Gastroesophageal sphincter (tissue), 4 donors: ENCODE measurements around the gene RPUSD2. TPM values are rescaled to one million over a fixed set of nuclear protein-coding genes. Genes with fewer than 3 reads are reported as not detected.

Source experiments
- ATAC-seq: fragments of 150-250 bp; one replicate; pipeline ENCODE4 v1.9.1; 2016; ENCODE audit warnings: mild to moderate bottlenecking, moderate library complexity
- H3K27ac ChIP-seq, 4 donors: fragments of 200-600 bp; sonication (generic) in 3 of 4; 1 replicate in 3 of 4; 2 replicates in 1 of 4; pipeline ENCODE4 v1.5.1; 2016 to 2019
- H3K27me3 ChIP-seq: fragments of 200-600 bp; sonication (generic); one replicate; pipeline ENCODE4 v1.5.1; 2019
- H3K36me3 ChIP-seq, 2 donors: fragments of 200-600 bp; sonication (generic); one replicate each; pipeline ENCODE4 v1.5.1; 2019; ENCODE audit warnings: control low read depth in 1 of 2
- H3K4me1 ChIP-seq, 3 donors: fragments of 200-600 bp; sonication (generic); 1 replicate in 2 of 3; 2 replicates in 1 of 3; pipeline ENCODE4 v1.5.1; 2016 to 2019; ENCODE audit warnings: control low read depth in 2 of 3
- H3K4me3 ChIP-seq, 2 donors: fragments of 200-600 bp; sonication (generic); one replicate each; pipeline ENCODE4 v1.5.1; 2019; ENCODE audit warnings: mild to moderate bottlenecking in 1 of 2, moderate library complexity in 1 of 2
- H3K9me3 ChIP-seq, 3 donors: fragments of 200-600 bp; sonication (generic); one replicate each; pipeline ENCODE4 v1.5.1; 2017 to 2019; ENCODE audit warnings: control low read depth in 2 of 3
- EP300 ChIP-seq: sonication (generic); formaldehyde crosslinking; IDR thresholded peaks from one replicate; pipeline ENCODE4 v1.6.1; 2017; ENCODE audit warnings: antibody characterized with exemption, mild to moderate bottlenecking
- POLR2A ChIP-seq, 2 donors: fragments of 450-650 bp; IDR thresholded peaks; one replicate each; pipeline ENCODE4 v1.6.1; 2017; ENCODE audit warnings: antibody characterized with exemption in 2 of 2, mild to moderate bottlenecking in 2 of 2, moderate library complexity in 1 of 2
- POLR2AphosphoS5 ChIP-seq: sonication (generic); formaldehyde crosslinking; IDR thresholded peaks from one replicate; pipeline ENCODE4 v1.6.1; 2017; ENCODE audit warnings: antibody characterized with exemption
- WGBS, 2 donors: methylation state at CpG; one replicate each; pipeline ENCODE4 v1.1.5; 2018; ENCODE audit warnings: low coverage in 1 of 2; 5-methylcytosine and 5-hydroxymethylcytosine counted together
- small RNA-seq, 4 donors: library from RNA; depleted of rRNA; stranded (forward); fragments of <200 nt; gene quantifications; one replicate each; pipeline ENCODE3, GENCODE V24; 2016
- total RNA-seq, 4 donors: library from RNA; depleted of rRNA; stranded (reverse); fragments of >200 nt; gene quantifications; one replicate each; pipeline ENCODE4 v1.1.0, GENCODE V29; 2016
- TF ChIP-seq, protein P1 (sequence below), 4 experiments: fragments of 200-600 bp in 2 of 4; fragments of 450-650 bp in 2 of 4; sonication (generic) in 1 of 4; IDR thresholded peaks; one replicate each; pipeline ENCODE4 v1.5.1; 2017 to 2019; ENCODE audit warnings: antibody characterized with exemption in 4 of 4, mild to moderate bottlenecking in 2 of 4, moderate library complexity in 2 of 4

The RPUSD2 gene
- total RNA-seq, 4 donors from 2014 or later, result 7.2 to 11.6 (median 8.7) TPM

GRCh38 chr15:40618023-40618422 is 48.9 kb downstream of the RPUSD2 start:
- no peaks in the 10 kb centered on the region for H3K4me1 ChIP-seq
- 78 to 92% methylated on average over 2 of the region's 2 CpGs for WGBS, 2 donors
- no peak for ATAC-seq
- no peaks in the 10 kb centered on the region for H3K27me3 ChIP-seq
- H3K36me3 ChIP-seq, result no peaks in the 10 kb centered on the region
- TF ChIP-seq POLR2AphosphoS5 (no peak), EP300 (no peak), POLR2A (IDR thresholded peaks at IDR 0.05) (no peak)
- TF ChIP-seq, protein P1, sequence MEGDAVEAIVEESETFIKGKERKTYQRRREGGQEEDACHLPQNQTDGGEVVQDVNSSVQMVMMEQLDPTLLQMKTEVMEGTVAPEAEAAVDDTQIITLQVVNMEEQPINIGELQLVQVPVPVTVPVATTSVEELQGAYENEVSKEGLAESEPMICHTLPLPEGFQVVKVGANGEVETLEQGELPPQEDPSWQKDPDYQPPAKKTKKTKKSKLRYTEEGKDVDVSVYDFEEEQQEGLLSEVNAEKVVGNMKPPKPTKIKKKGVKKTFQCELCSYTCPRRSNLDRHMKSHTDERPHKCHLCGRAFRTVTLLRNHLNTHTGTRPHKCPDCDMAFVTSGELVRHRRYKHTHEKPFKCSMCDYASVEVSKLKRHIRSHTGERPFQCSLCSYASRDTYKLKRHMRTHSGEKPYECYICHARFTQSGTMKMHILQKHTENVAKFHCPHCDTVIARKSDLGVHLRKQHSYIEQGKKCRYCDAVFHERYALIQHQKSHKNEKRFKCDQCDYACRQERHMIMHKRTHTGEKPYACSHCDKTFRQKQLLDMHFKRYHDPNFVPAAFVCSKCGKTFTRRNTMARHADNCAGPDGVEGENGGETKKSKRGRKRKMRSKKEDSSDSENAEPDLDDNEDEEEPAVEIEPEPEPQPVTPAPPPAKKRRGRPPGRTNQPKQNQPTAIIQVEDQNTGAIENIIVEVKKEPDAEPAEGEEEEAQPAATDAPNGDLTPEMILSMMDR (IDR thresholded peaks at IDR 0.05), result no peak
- no peak overlapping the region for H3K4me3 ChIP-seq
- H3K27ac ChIP-seq, result no peak overlapping the region
- H3K9me3 ChIP-seq, result no peaks in the 10 kb centered on the region

DNA sequence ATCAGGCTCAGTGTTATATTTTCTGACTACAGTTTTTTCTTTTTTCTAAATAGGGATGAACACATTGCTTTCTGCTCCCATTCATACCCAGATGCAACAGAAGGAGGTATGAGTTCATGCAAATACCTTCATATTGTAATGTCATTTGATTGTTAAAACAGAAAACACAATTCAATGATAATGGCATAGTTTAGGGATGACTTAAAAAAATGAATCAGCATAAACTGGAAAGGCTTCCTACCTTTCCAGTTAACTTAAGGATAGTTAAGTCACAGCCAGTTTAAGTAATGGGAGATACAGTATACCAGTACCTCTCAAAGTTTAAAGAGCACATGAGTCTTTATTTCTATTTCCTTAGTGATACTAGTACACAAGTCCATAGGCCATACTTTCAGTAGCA is 49.8 kb downstream of the RPUSD2 start:
- Histone ChIP-seq H3K36me3 (no peaks in the 10 kb centered on the region), H3K4me1 (no peaks in the 10 kb centered on the region), H3K27me3 (no peaks in the 10 kb centered on the region), H3K9me3 (no peaks in the 10 kb centered on the region), H3K4me3 (no peak overlapping the region), H3K27ac (no peak overlapping the region)
- ATAC-seq, result no peak
- TF ChIP-seq, protein P1 (IDR thresholded peaks at IDR 0.05), result no peak
- no peak for TF ChIP-seq POLR2A (IDR thresholded peaks at IDR 0.05)
- TF ChIP-seq EP300, result no peak
- TF ChIP-seq POLR2AphosphoS5, result no peak

DNA sequence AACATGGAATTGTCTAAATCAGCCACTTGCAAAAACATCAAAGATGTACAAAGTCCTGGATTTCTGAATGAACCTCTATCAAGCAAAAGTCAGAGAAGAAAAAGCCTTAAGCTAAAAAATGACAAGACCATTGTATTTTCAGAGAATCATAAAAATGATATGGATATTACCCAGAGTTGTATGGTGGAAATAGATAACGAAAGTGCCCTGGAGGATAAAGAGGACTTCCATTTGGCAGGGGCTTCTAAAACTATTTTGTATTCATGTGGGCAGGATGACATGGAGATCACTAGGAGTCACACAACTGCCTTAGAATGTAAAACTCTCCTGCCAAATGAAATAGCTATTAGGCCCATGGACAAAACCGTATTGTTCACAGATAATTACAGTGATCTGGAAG is 54.3 kb downstream of the RPUSD2 start:
- Histone ChIP-seq H3K36me3 (no peaks in the 10 kb centered on the region), H3K27ac (no peak overlapping the region)
- no peak for ATAC-seq

More for the DNA sequence above, 54.3 kb downstream of the RPUSD2 start:
- peaks cover 3% of the 10 kb centered on the region for H3K27me3 ChIP-seq
- TF ChIP-seq, protein P1 (IDR thresholded peaks at IDR 0.05), result no peak
- TF ChIP-seq POLR2AphosphoS5 (no peak), EP300 (no peak), POLR2A (IDR thresholded peaks at IDR 0.05) (no peak)
- no peaks in the 10 kb centered on the region for H3K9me3 ChIP-seq
- no peaks in the 10 kb centered on the region for H3K4me1 ChIP-seq
- no peak overlapping the region for H3K4me3 ChIP-seq
- 71 to 78% methylated on average over 2 of the region's 2 CpGs for WGBS, 2 donors

Small RNA genes within 50 kb of the gene (small RNA-seq; reads per million reads assigned to genes)
- 0 reads per million in 4 donors for gene RF00017
- 0 reads per million in 4 donors for gene RN7SL376P
- 0 reads per million in 4 donors for gene RNU6-516P

Other genes with a start within 250 kb of the RPUSD2 start
- gene INAFM2, start 245.6 kb upstream of the RPUSD2 start, total RNA-seq, result 10 to 100 TPM; 27.3 to 66.6 (median 37.5) TPM
- 100 to 1,000 TPM in 1 of 4 donors, 10 to 100 TPM in 3; 28.0 to 105 (median 66.7) TPM for gene CCDC9B, start 228.4 kb upstream of the RPUSD2 start, total RNA-seq
- not detected for gene PHGR1, start 218.3 kb upstream of the RPUSD2 start, total RNA-seq
- under 1 TPM; 0.07 to 0.19 (median 0.15) TPM for gene DISP2, start 211.1 kb upstream of the RPUSD2 start, total RNA-seq
- gene KNSTRN, start 186.6 kb upstream of the RPUSD2 start, total RNA-seq, result 10 to 100 TPM in 2 of 4 donors, 1 to 10 TPM in 2; 7.2 to 16.2 (median 9.9) TPM
- 10 to 100 TPM; 26.1 to 80.2 (median 50.1) TPM for gene IVD, start 163.5 kb upstream of the RPUSD2 start, total RNA-seq
- gene BAHD1, start 128.3 kb upstream of the RPUSD2 start, total RNA-seq, result 10 to 100 TPM; 19.0 to 26.2 (median 22.8) TPM
- gene CHST14, start 98.3 kb upstream of the RPUSD2 start, total RNA-seq, result 10 to 100 TPM in 2 of 4 donors, 1 to 10 TPM in 2; 7.8 to 18.4 (median 11.7) TPM
- 10 to 100 TPM; 16.2 to 45.8 (median 34.0) TPM for gene CCDC32, start 4.3 kb upstream of the RPUSD2 start, total RNA-seq
- gene KNL1, start 24.9 kb downstream of the RPUSD2 start, total RNA-seq, result under 1 TPM; 0.23 to 0.89 (median 0.57) TPM
- 1 to 10 TPM in 1 of 4 donors, not detected in 3; 3.0 TPM for gene RAD51, start 125.9 kb downstream of the RPUSD2 start, total RNA-seq
- gene RMDN3, start 186.0 kb downstream of the RPUSD2 start, total RNA-seq, result 10 to 100 TPM; 24.2 to 37.2 (median 32.8) TPM
- 10 to 100 TPM in 1 of 4 donors, 1 to 10 TPM in 3; 5.8 to 12.1 (median 6.9) TPM for gene GCHFR, start 194.8 kb downstream of the RPUSD2 start, total RNA-seq
- under 1 TPM; 0.16 to 0.42 (median 0.31) TPM for gene C15orf62, start 200.7 kb downstream of the RPUSD2 start, total RNA-seq
- 10 to 100 TPM; 13.3 to 25.5 (median 19.7) TPM for gene ZFYVE19, start 237.8 kb downstream of the RPUSD2 start, total RNA-seq
- 10 to 100 TPM in 3 of 4 donors, 1 to 10 TPM in 1; 7.8 to 20.5 (median 17.8) TPM for gene DNAJC17, start 238.2 kb downstream of the RPUSD2 start, total RNA-seq